NCI-H69 (cell line): ENCODE results near the gene OR2AP1.
"Not testable (repeated sequence)": the region's sequence is repeated elsewhere in the genome, so short reads cannot be mapped to it uniquely, and the experiment has no call there.

Source experiments
- DNase-seq: peaks from one replicate; lab custom pipeline; 2025; lab: John Stamatoyannopoulos, UW

The OR2AP1 gene

GRCh38 chr12:55572168-55572567, at the start of gene OR2AP1:
TSS of gene OR2AP1 (plus strand) at chr12:55572468. CDS start at chr12:55574415, 1,947 bp downstream.
- DNase-seq, result no peak

GRCh38 chr12:55548235-55548634, 24.0 kb upstream of the OR2AP1 start:
- not testable (repeated sequence) for DNase-seq

GRCh38 chr12:55548756-55549155, 23.5 kb upstream of the OR2AP1 start:
- DNase-seq, result no peak

DNA sequence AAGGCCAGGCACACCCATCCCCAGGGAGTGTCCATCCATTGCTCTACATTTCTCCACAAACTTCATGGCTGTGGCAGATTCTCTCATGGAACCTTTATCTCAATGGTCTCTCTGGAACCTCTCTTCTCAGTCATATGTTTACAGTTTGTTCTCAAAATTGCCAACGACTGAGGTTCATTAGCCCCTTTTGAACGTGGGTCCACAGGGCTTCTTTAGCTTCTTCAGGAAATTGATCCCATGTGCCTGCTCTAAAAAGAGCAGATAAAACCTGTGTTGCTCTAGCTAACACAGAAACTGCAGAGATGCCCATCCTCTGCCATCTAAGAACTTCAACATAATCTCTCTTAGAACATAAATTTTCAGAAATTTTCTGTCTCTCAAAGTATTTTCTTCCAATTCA, 23.0 kb upstream of the OR2AP1 start, which contains the start of gene OR6C4:
TSS of gene OR6C4 (plus strand) at position 301 of the 400 bp plus-strand sequence. CDS start 1,625 bp downstream, outside the sequence.
- DNase-seq, result no peak

DNA sequence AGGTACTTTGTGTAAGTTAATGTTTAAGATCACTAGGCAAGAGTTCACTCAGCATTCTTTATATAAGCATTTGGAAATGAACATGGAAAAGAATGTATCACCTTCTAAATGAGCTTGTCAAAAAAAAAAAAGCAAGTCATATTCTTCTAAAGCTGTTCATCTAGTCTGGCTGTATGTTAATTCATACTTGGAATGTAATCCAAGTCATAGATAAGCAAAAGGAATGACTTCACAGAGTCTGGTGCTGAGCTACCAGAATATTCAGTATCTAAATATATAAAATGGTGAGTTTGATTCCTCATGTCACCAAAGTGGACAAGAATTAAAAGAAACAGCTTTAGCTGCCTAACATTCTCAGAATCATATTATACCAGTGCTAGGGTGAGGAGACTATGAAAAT, 18.0 kb upstream of the OR2AP1 start:
- no peak for DNase-seq

- DNase-seq, result not testable (repeated sequence)
Observed at GRCh38 chr12:55570060-55570459, 2.2 kb upstream of the OR2AP1 start.

DNA sequence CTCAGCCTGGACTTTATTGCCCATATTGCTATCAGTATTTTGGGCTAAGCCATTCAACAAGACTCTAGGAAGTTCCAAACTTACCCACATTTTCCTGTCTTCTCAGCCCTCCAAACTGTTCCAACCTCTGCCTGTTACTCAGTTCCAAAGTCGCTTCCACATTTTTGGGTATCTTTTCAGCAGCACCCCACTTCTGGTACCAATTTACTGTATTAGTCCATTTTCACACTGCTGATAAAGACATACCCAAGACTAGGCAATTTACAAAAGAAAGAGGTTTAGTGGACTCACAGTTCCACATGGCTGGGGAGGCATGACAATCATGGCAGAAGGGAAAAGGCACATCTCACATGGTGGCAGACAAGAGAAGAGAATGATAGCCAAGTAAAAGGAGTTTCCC, 1.6 kb upstream of the OR2AP1 start:
- DNase-seq, result not testable (repeated sequence)

DNA sequence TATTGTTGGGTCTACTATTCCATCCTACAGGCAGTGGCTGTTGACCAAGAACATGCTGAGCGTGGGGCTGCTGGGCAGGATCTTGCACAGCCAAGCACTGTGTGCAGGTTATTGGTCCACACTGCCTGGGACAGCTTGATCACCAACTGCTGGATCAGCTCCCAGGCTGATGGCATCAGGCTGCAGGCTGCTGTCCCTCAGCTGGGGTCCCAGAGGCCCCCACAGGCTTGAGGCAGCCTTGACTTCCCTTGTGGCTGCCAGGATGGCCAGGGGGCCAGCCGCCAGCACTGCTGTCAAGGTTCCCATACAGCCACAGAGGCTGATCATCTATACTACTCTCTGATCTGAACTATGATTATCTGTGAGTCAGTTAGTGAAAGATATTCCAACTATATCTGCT, 9.8 kb downstream of the OR2AP1 start:
- DNase-seq, result no peak

- no peak for DNase-seq
Observed at GRCh38 chr12:55585817-55586216, 13.5 kb downstream of the OR2AP1 start.

DNA sequence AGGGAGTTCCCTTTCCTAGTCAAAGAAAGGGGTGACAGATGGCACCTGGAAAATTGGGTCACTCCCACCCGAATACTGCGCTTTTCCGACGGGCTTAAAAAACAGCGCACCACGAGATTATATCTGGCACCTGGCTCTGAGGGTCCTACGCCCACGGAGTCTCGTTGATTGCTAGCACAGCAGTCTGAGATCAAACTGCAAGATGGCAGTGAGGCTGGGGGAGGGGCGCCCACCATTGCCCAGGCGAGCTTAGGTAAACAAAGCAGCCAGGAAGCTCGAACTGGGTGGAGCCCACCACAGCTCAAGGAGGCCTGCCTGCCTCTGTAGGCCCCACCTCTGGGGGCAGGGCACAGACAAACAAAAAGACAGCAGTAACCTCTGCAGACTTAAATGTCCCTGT, 17.9 kb downstream of the OR2AP1 start:
- not testable (repeated sequence) for DNase-seq

DNA sequence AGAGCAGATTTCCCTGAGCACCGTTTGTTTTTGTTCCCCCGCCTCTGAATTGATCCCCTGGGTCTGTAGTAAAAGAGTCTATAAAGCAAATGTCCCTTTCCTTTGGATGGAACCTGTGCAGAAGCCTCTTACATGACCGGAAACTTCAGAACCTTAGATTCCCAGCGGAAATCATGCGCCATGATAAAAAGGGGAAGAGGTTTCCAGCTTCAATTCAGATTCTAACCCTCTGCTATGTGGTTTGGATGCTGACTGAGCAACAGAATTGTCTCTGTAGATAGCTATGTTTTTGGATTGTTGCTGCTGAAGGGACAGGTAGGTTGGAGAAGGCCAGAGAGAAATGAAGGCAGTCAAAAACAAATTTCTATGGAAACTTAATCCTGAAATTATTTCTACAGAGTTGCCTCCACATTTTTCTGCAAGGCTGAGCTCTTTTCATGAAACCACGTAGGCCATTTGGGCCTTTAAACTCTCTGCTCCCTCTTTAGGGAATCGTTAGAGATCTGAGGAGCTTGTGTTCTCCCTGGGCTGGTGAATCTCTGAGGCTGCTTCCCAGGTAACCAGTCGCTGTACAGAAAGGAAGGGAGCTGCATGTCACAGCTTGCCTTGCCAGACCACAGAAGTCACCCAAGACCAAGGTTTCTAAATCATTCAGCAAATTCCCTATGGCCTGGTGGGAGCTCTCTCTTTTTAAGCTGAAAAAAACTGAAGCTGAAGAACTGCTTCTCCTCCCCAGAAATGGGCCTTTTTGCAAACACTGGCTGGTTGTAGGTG, 35.7 kb downstream of the OR2AP1 start:
- no peak for DNase-seq

- no peak for DNase-seq
Observed at GRCh38 chr12:55610598-55610997, 38.3 kb downstream of the OR2AP1 start.

- DNase-seq, result no peak
Observed at GRCh38 chr12:55612646-55613045, 40.4 kb downstream of the OR2AP1 start.

DNA sequence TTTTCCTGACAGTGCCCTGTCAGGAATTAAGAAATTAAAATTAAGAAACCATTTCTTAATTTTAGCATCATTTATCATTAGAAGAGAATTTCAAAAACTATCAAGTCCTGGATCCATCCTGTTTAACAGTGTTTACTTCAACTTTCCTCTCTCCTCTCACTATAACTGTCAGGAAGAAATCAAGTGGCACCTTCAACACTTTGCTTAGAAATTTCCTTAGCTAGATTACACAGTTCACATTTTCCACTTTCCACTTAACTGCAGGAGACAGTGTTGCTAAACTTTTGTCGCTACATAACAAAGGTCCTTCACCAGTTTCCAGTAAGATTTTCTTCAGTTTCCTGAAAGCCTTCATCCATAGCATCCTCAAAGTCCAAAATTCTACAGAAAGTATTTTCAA, 42.5 kb downstream of the OR2AP1 start:
- no peak for DNase-seq

- DNase-seq, result peak; percentile 79
Observed at GRCh38 chr12:55619354-55620138, 47.3 kb downstream of the OR2AP1 start.

GRCh38 chr12:55624056-55624455, 51.8 kb downstream of the OR2AP1 start:
- DNase-seq, result no peak
